Uterus (tissue), 2 donors: ENCODE measurements around the gene HHAT.

ENCODE experiments used
- CTCF ChIP-seq, 4 experiments: fragments of 200-600 bp in 2 of 4; fragments of 450-650 bp in 2 of 4; sonication (generic) in 2 of 4; IDR thresholded peaks; one replicate each; pipeline ENCODE4 v1.5.1; 2016 to 2019; ENCODE audit warnings: antibody characterized with exemption in 4 of 4, mild to moderate bottlenecking in 2 of 4, moderate library complexity in 1 of 4
- POLR2A ChIP-seq, 2 donors: fragments of 450-650 bp; IDR thresholded peaks; one replicate each; pipeline ENCODE4 v1.6.1; 2016; ENCODE audit warnings: antibody characterized with exemption in 2 of 2, mild to moderate bottlenecking in 1 of 2, moderate library complexity in 1 of 2

GRCh38 chr1:210313921-210314320 is 14.8 kb upstream of the HHAT start:
- TF ChIP-seq POLR2A (IDR thresholded peaks at IDR 0.05) (no peak), CTCF (IDR thresholded peaks at IDR 0.05) (no peak)
